GM23248 (cell line): ENCODE data around the gene NUDT4.

ENCODE experiments used
- EZH2 ChIP-seq: fragments of 200-600 bp; sonication (generic); IDR thresholded peaks from 2 replicates; pipeline ENCODE4 v1.6.1; 2018; ENCODE audit warnings: antibody characterized with exemption, mild to moderate bottlenecking; ENCODE audit not compliant: insufficient read depth, poor library complexity, severe bottlenecking
- EZH2phosphoT487 ChIP-seq: fragments of 200-600 bp; sonication (generic); IDR thresholded peaks from 2 replicates; pipeline ENCODE4 v1.6.1; 2018; ENCODE audit warnings: antibody characterized with exemption, moderate library complexity, mild to moderate bottlenecking, low read depth; ENCODE audit not compliant: insufficient read depth

DNA sequence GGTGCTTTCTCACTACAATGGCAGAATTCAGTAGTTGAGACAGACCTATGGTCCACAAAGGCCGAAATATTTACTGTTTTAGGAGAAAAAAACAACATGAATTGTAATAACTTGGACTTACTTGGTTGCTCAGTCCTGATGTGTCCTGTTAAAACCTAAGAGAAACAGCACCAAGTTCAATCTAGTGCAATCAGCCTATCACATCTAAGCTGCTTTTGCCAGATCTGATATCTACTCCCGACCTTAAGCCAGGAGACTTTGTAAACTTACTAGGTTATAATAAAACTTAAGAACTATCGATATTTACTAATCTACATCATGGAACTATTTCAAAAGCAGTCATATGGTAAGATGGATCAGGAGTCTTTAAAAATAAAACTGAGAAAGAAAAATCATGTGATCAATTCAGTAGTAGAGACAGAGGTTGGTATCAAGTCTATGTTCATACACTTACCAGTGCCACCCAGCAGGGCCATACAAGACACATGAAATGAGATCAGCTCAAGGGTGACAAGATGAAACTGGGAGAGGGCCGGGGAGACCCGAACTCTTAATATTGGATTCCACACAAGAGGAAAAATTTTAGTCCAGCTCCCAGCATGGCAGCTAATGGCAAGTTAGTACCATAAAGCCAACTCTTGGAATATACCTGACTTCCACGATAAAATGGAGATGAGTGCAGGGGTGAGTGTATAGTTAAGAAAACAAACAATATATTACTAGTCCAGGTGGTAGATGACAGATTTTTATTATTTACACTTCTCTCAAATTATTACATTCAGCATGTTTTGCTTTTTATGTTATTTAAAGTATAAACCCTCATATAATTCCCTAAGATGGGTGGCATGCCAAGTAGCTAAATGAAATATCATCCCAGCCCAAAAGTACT lies 27.5 kb downstream of the NUDT4 start:
- TF ChIP-seq EZH2, result no peak
- no peak for TF ChIP-seq EZH2phosphoT487
